H9 (cell line): ENCODE results near the gene MPL. TPM values are rescaled to one million over a fixed set of nuclear protein-coding genes. Genes with fewer than 3 reads are reported as not detected.
A peak's percentile ranks its signal among the peaks of the same experiment; 100 is the strongest.

Source experiments
- DNase-seq: peaks from one replicate; pipeline ENCODE4 v3.0.0-alpha.2; 2017
- H2AFZ ChIP-seq: one replicate; pipeline ENCODE4 v1.6.1; 2013; ENCODE audit warnings: mild to moderate bottlenecking, low read length, control low read depth, moderate library complexity
- H2AK5ac ChIP-seq: 2 replicates; pipeline ENCODE4 v1.6.1; 2013; ENCODE audit warnings: low read length, control low read depth, mixed read lengths; ENCODE audit not compliant: insufficient read length
- H2BK120ac ChIP-seq: one replicate; pipeline ENCODE4 v1.6.1; 2013; ENCODE audit warnings: low read depth, mild to moderate bottlenecking, low read length, control low read depth, inconsistent platforms; ENCODE audit not compliant: poor library complexity, severe bottlenecking
- H2BK12ac ChIP-seq: 2 replicates; pipeline ENCODE4 v1.6.1; 2013; ENCODE audit warnings: low read length, control low read depth, mixed read lengths, low read depth; ENCODE audit not compliant: insufficient read length
- H2BK15ac ChIP-seq: 2 replicates; pipeline ENCODE4 v1.6.1; 2013; ENCODE audit warnings: low read depth, low read length, control low read depth
- H2BK20ac ChIP-seq: one replicate; pipeline ENCODE4 v1.6.1; 2013; ENCODE audit warnings: low read depth, mild to moderate bottlenecking, low read length, control low read depth, inconsistent platforms; ENCODE audit not compliant: poor library complexity, severe bottlenecking
- H2BK5ac ChIP-seq: 2 replicates; pipeline ENCODE4 v1.6.1; 2013; ENCODE audit warnings: low read length, control low read depth, mixed read lengths; ENCODE audit not compliant: insufficient read length
- H3K14ac ChIP-seq: 2 replicates; pipeline ENCODE4 v1.6.1; 2013; ENCODE audit warnings: low read length, control low read depth; ENCODE audit not compliant: insufficient read depth
- H3K18ac ChIP-seq: 2 replicates; pipeline ENCODE4 v1.6.1; 2013; ENCODE audit warnings: low read depth, mild to moderate bottlenecking, mixed read lengths, low read length, control low read depth; ENCODE audit not compliant: insufficient read length
- H3K23ac ChIP-seq: 2 replicates; pipeline ENCODE4 v1.6.1; 2013; ENCODE audit warnings: low read length, control low read depth, mixed read lengths, low read depth; ENCODE audit not compliant: insufficient read length
- H3K23me2 ChIP-seq: 2 replicates; pipeline ENCODE4 v1.6.1; 2013; ENCODE audit warnings: low read depth, mild to moderate bottlenecking, mixed read lengths, low read length, control low read depth; ENCODE audit not compliant: insufficient read length, poor library complexity, severe bottlenecking
- H3K27ac ChIP-seq: 2 replicates; pipeline ENCODE4 v1.5.1; 2013; ENCODE audit warnings: low read length, control low read depth, mixed read lengths, low read depth; ENCODE audit not compliant: insufficient read length
- H3K27me3 ChIP-seq: 2 replicates; pipeline ENCODE4 v1.6.1; 2013; ENCODE audit warnings: low read length, control low read depth, inconsistent platforms; ENCODE audit not compliant: insufficient read depth
- H3K4ac ChIP-seq: 2 replicates; pipeline ENCODE4 v1.6.1; 2013; ENCODE audit warnings: low read depth, mild to moderate bottlenecking, control low read depth, inconsistent platforms, low read length, moderate library complexity
- H3K4me1 ChIP-seq: 2 replicates; pipeline ENCODE4 v1.6.1; 2013; ENCODE audit warnings: low read length, control low read depth, inconsistent platforms; ENCODE audit not compliant: insufficient read depth
- H3K4me2 ChIP-seq: 2 replicates; pipeline ENCODE4 v1.6.1; 2013; ENCODE audit warnings: low read length, control low read depth, mixed read lengths; ENCODE audit not compliant: insufficient read length, insufficient read depth
- H3K56ac ChIP-seq: 2 replicates; pipeline ENCODE4 v1.6.1; 2013; ENCODE audit warnings: low read depth, mild to moderate bottlenecking, mixed read lengths, low read length, control low read depth; ENCODE audit not compliant: insufficient read length
- H3K79me1 ChIP-seq: 2 replicates; pipeline ENCODE4 v1.6.1; 2013; ENCODE audit warnings: low read depth, mild to moderate bottlenecking, moderate library complexity, low read length, control low read depth, inconsistent platforms; ENCODE audit not compliant: insufficient read depth, poor library complexity, severe bottlenecking
- H3K79me2 ChIP-seq: 2 replicates; pipeline ENCODE4 v1.6.1; 2013; ENCODE audit warnings: low read length, control low read depth, inconsistent platforms; ENCODE audit not compliant: insufficient read depth
- H3K9ac ChIP-seq: 2 replicates; pipeline ENCODE4 v1.6.1; 2013; ENCODE audit warnings: low read length, control low read depth, mixed read lengths; ENCODE audit not compliant: insufficient read length; ENCODE audit errors: extremely low read depth
- H3K9me3 ChIP-seq: one replicate; pipeline ENCODE4 v1.6.1; 2013; ENCODE audit warnings: low read depth, low read length, inconsistent platforms; ENCODE audit not compliant: control insufficient read depth
- H3T11ph ChIP-seq: one replicate; pipeline ENCODE4 v1.6.1; 2013; ENCODE audit warnings: mild to moderate bottlenecking, low read length, control low read depth, inconsistent platforms
- H4K20me1 ChIP-seq: one replicate; pipeline ENCODE4 v1.6.1; 2013; ENCODE audit not compliant: control insufficient read depth, insufficient read length, insufficient read depth
- H4K5ac ChIP-seq: 2 replicates; pipeline ENCODE4 v1.6.1; 2013; ENCODE audit warnings: low read depth, mild to moderate bottlenecking, mixed read lengths, low read length, control low read depth; ENCODE audit not compliant: insufficient read length
- H4K8ac ChIP-seq: replicated peaks from 2 replicates; pipeline ENCODE4 v1.6.1; 2013; ENCODE audit warnings: low read length, control low read depth, mixed read lengths, low read depth; ENCODE audit not compliant: insufficient read length
- H4K91ac ChIP-seq: 2 replicates; pipeline ENCODE4 v1.6.1; 2013; ENCODE audit warnings: low read depth, mild to moderate bottlenecking, moderate library complexity, mixed read lengths, low read length, control low read depth; ENCODE audit not compliant: insufficient read length
- H3K27ac Mint-ChIP-seq, 3 experiments: 2 replicates in 2 of 3; 3 replicates in 1 of 3; pipeline ENCODE4 v1.8.0; 2020 to 2021; ENCODE audit warnings: mixed read lengths in 3 of 3, mild to moderate bottlenecking in 1 of 3, moderate library complexity in 1 of 3
- H3K27me3 Mint-ChIP-seq: 2 replicates; pipeline ENCODE4 v1.8.0; 2021; ENCODE audit warnings: low read depth, mild to moderate bottlenecking, moderate library complexity, mixed read lengths
- H3K36me3 Mint-ChIP-seq, 3 experiments: 2 replicates in 2 of 3; 3 replicates in 1 of 3; pipeline ENCODE4 v1.8.0; 2020 to 2021; ENCODE audit warnings: low read depth in 3 of 3, mixed read lengths in 3 of 3; ENCODE audit not compliant: insufficient read depth in 1 of 3
- H3K4me1 Mint-ChIP-seq, 2 experiments: 2 replicates each; pipeline ENCODE4 v1.8.0; 2020; ENCODE audit warnings: mixed read lengths in 2 of 2
- H3K4me3 Mint-ChIP-seq, 2 experiments: 2 replicates in 1 of 2; 3 replicates in 1 of 2; pipeline ENCODE4 v1.8.0; 2020 to 2021; ENCODE audit warnings: mild to moderate bottlenecking in 2 of 2, mixed read lengths in 2 of 2, moderate library complexity in 1 of 2
- H3K9me3 Mint-ChIP-seq, 2 experiments: 2 replicates in 1 of 2; 3 replicates in 1 of 2; pipeline ENCODE4 v1.8.0; 2020; ENCODE audit warnings: mild to moderate bottlenecking in 2 of 2, mixed read lengths in 2 of 2, moderate library complexity in 1 of 2
- WGBS: extraction: QIAGEN DNeasy Blood & Tissue Kit; methylation state at CpG from one replicate; pipeline ENCODE4 v1.1.7; 2013; ENCODE audit warnings: missing lambda C conversion rate, low lambda C conversion rate, mixed read lengths; ENCODE audit not compliant: insufficient read length; ENCODE audit errors: extremely low coverage; 5-methylcytosine and 5-hydroxymethylcytosine counted together
- total RNA-seq: library from RNA; stranded (reverse); gene quantifications from 2 replicates; pipeline ENCODE4 v1.2.1, GENCODE V29; 2021
- TF ChIP-seq, protein P1 (sequence below): fragments of 200-600 bp; sonication (generic); conservative IDR thresholded peaks from 3 replicates; pipeline ENCODE4 v1.8.0; 2021; ENCODE audit warnings: antibody characterized with exemption, mild to moderate bottlenecking

MPL gene
- total RNA-seq, 1 experiment from 2014 or later: not detected

DNA sequence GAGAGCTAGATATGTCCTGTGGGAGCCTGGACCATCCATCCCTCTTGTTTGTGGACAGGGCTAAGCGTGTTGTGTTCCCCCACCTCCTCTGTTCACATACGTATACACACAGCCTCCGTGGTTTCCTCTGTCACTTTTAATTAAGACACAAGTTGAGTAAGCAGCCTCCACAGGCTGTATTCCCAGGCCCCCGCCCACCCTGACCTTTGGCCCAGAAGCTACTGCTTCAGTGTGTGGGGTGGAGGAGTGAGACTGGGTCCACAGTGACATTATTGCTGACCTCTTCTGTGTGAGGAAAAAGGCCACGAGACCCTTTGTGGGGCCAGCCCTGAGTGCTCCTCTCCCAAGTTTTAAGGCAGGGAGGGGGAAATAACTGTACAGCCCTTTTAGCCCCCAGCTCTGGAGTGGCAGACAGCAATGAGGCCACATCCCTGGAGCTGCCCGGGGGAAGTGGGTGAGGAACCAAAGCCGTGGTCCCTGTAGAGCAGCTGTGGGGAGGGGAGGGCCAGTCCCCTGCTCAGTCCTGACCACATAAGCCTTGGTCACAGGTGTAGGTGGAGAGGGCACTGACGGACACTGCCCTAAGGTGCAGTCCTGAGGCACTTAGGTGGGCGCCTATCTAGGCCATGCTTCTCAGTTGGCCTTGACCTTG, 25.8 kb downstream of the MPL start:
- TF ChIP-seq, protein P1, sequence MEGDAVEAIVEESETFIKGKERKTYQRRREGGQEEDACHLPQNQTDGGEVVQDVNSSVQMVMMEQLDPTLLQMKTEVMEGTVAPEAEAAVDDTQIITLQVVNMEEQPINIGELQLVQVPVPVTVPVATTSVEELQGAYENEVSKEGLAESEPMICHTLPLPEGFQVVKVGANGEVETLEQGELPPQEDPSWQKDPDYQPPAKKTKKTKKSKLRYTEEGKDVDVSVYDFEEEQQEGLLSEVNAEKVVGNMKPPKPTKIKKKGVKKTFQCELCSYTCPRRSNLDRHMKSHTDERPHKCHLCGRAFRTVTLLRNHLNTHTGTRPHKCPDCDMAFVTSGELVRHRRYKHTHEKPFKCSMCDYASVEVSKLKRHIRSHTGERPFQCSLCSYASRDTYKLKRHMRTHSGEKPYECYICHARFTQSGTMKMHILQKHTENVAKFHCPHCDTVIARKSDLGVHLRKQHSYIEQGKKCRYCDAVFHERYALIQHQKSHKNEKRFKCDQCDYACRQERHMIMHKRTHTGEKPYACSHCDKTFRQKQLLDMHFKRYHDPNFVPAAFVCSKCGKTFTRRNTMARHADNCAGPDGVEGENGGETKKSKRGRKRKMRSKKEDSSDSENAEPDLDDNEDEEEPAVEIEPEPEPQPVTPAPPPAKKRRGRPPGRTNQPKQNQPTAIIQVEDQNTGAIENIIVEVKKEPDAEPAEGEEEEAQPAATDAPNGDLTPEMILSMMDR: no peak
- no peaks in the 10 kb centered on the region for H4K20me1 ChIP-seq
- no CpG with 5 or more reads among the region's 9 CpGs for WGBS
- H3K23me2 ChIP-seq: peaks cover 15% of the 10 kb centered on the region
- Mint-ChIP-seq H3K4me3 (no peak overlapping the region), H3K27ac (peak overlapping the region; percentile 2 to 93 (median 8); a peak in 4 of 7 replicates), H3K27me3 (no peaks in the 10 kb centered on the region), H3K36me3 (peaks cover 47 to 58% (median 55%) of the 10 kb centered on the region in 3 experiments), H3K9me3 (no peaks in the 10 kb centered on the region; a peak in 1 of 5 replicates), H3K4me1 (peaks cover 43 to 56% of the 10 kb centered on the region in 2 experiments)
- peaks cover 14% of the 10 kb centered on the region for H3K79me1 ChIP-seq
- H2BK5ac ChIP-seq: no peak overlapping the region
- no peak overlapping the region for H2BK20ac ChIP-seq
- H2BK120ac ChIP-seq: no peak overlapping the region
- H2BK12ac ChIP-seq: no peak overlapping the region
- DNase-seq: no peak
- no peak overlapping the region for H2BK15ac ChIP-seq
- H3K9me3 ChIP-seq: no peaks in the 10 kb centered on the region
- H3K4ac ChIP-seq: no peak overlapping the region
- H3K9ac ChIP-seq: no peak overlapping the region
- peaks cover 15% of the 10 kb centered on the region; the same call in 1 of the 2 replicates for H3K79me2 ChIP-seq
- no peak overlapping the region for H2AK5ac ChIP-seq
- H4K8ac ChIP-seq: no peak overlapping the region
- no peak overlapping the region for H4K5ac ChIP-seq
- H4K91ac ChIP-seq: no peak overlapping the region
- H3K4me1 ChIP-seq: peaks cover 6% of the 10 kb centered on the region; the same call in 1 of the 2 replicates
- H3K27me3 ChIP-seq: no peaks in the 10 kb centered on the region
- no peak overlapping the region for H3K18ac ChIP-seq
- H3K14ac ChIP-seq: no peak overlapping the region
- no peak overlapping the region for H3T11ph ChIP-seq
- no peak overlapping the region for H3K27ac ChIP-seq
- H3K4me2 ChIP-seq: no peak overlapping the region
- H3K56ac ChIP-seq: no peak overlapping the region
- no peak overlapping the region for H3K23ac ChIP-seq
- H2AFZ ChIP-seq: no peak overlapping the region
